ENCODE results near the gene RBM22.
"Not testable (repeated sequence)": the region's sequence is repeated elsewhere in the genome, so short reads cannot be mapped to it uniquely, and the experiment has no call there.

RBM22 gene

GRCh38 chr5:150700594-150701377 lies at the start of gene RBM22:
Gene RBM22, minus strand, starts transcription at chr5:150701062. Its CDS starts 77 bp downstream, at chr5:150700985.
- H3K4me3 Mint-ChIP-seq, result peak within 1 kb of the TSS in 1 of 3 experiments; percentile 70

GRCh38 chr5:150750469-150750868 lies 49.6 kb upstream of the RBM22 start:
- H3K4me3 Mint-ChIP-seq, result no peak overlapping the region
- no peak overlapping the region for H3K27ac Mint-ChIP-seq
- no peak for TF ChIP-seq CTCF (IDR thresholded peaks at IDR 0.05; ENCODE audit: unreplicated experiment in 3 of 3)
- H3K36me3 Mint-ChIP-seq (ENCODE audit: low read depth), result peaks cover 59% of the 10 kb centered on the region
- peaks cover 1% of the 10 kb centered on the region for H3K4me1 Mint-ChIP-seq
- peaks cover 1% of the 10 kb centered on the region for H3K9me3 Mint-ChIP-seq
- no peaks in the 10 kb centered on the region for H3K27me3 Mint-ChIP-seq (ENCODE audit: low read depth)

More at GRCh38 chr5:150700594-150701377, at the start of gene RBM22:
- H3K36me3 Mint-ChIP-seq (ENCODE audit: low read depth), result peaks cover 20% of the 10 kb centered on the region
- H3K27ac Mint-ChIP-seq, result peak within 1 kb of the TSS in 1 of 3 experiments; percentile 37
- H3K27me3 Mint-ChIP-seq (ENCODE audit: low read depth), result no peaks in the 10 kb centered on the region
- peak; percentile 52 to 66 (median 55) for TF ChIP-seq CTCF (IDR thresholded peaks at IDR 0.05; ENCODE audit: unreplicated experiment in 3 of 3)
- H3K4me1 Mint-ChIP-seq, result no peaks in the 10 kb centered on the region
- no peaks in the 10 kb centered on the region for H3K9me3 Mint-ChIP-seq

- Mint-ChIP-seq H3K36me3 (ENCODE audit: low read depth) (peaks cover 74% of the 10 kb centered on the region), H3K9me3 (peaks cover 14% of the 10 kb centered on the region)
- not testable (repeated sequence) for H3K4me1 Mint-ChIP-seq; H3K4me3 Mint-ChIP-seq; H3K27ac Mint-ChIP-seq; H3K27me3 Mint-ChIP-seq (ENCODE audit: low read depth)
These were observed 42.3 kb upstream of the RBM22 start for GRCh38 chr5:150743142-150743488.

- H3K9me3 Mint-ChIP-seq, result peaks cover 17% of the 10 kb centered on the region
- peaks cover 79% of the 10 kb centered on the region for H3K36me3 Mint-ChIP-seq (ENCODE audit: low read depth)
- not testable (repeated sequence) for H3K4me1 Mint-ChIP-seq; H3K4me3 Mint-ChIP-seq; H3K27ac Mint-ChIP-seq; H3K27me3 Mint-ChIP-seq (ENCODE audit: low read depth)
These were observed 41.7 kb upstream of the RBM22 start for GRCh38 chr5:150742455-150743141.

GRCh38 chr5:150740992-150741391 lies 40.1 kb upstream of the RBM22 start:
- peaks cover 29% of the 10 kb centered on the region for H3K9me3 Mint-ChIP-seq
- H3K27ac Mint-ChIP-seq, result no peak overlapping the region
- peaks cover 89% of the 10 kb centered on the region for H3K36me3 Mint-ChIP-seq (ENCODE audit: low read depth)
- no peaks in the 10 kb centered on the region for H3K4me1 Mint-ChIP-seq
- TF ChIP-seq CTCF (IDR thresholded peaks at IDR 0.05; ENCODE audit: unreplicated experiment in 3 of 3), result no peak
- no peak overlapping the region for H3K4me3 Mint-ChIP-seq
- no peaks in the 10 kb centered on the region for H3K27me3 Mint-ChIP-seq (ENCODE audit: low read depth)

GRCh38 chr5:150738862-150739261 lies 38.0 kb upstream of the RBM22 start:
- TF ChIP-seq CTCF (IDR thresholded peaks at IDR 0.05; ENCODE audit: unreplicated experiment in 3 of 3), result no peak
- H3K27me3 Mint-ChIP-seq (ENCODE audit: low read depth), result no peaks in the 10 kb centered on the region
- H3K4me1 Mint-ChIP-seq, result no peaks in the 10 kb centered on the region
- H3K36me3 Mint-ChIP-seq (ENCODE audit: low read depth), result peaks cover 91% of the 10 kb centered on the region
- no peak overlapping the region for H3K4me3 Mint-ChIP-seq
- H3K9me3 Mint-ChIP-seq, result peaks cover 24% of the 10 kb centered on the region
- H3K27ac Mint-ChIP-seq, result no peak overlapping the region

Measured in nephron (organoid).